OCI-LY3 (cell line): Measurements from ENCODE around the gene TECPR1.

Source experiments
- H2AFZ ChIP-seq: fragments of 200-600, 300-600 bp; shearing (Covaris generic); 2 replicates; pipeline ENCODE4 v1.6.0; 2014; ENCODE audit warnings: antibody characterized with exemption, low read depth, low read length
- H3K27ac ChIP-seq: fragments of 200-600, 300-600 bp; sonication (generic); 2 replicates; pipeline ENCODE4 v1.5.1; 2014; ENCODE audit warnings: mild to moderate bottlenecking, low read length, moderate library complexity, mixed read lengths
- H3K27me3 ChIP-seq: fragments of 200-600, 300-600 bp; sonication (generic); 2 replicates; pipeline ENCODE4 v1.6.1; 2014; ENCODE audit warnings: low read depth, low read length, mixed read lengths
- H3K36me3 ChIP-seq: fragments of 200-600, 300-600 bp; sonication (generic); replicated peaks from 2 replicates; pipeline ENCODE3; 2014; ENCODE audit warnings: low read depth, low read length, mixed read lengths
- H3K4me1 ChIP-seq: fragments of 300-600, 200-600 bp; sonication (generic); 2 replicates; pipeline ENCODE4 v1.6.1; 2014; ENCODE audit warnings: low read length, mixed read lengths
- H3K4me2 ChIP-seq: fragments of 200-600, 300-600 bp; sonication (generic); 2 replicates; pipeline ENCODE4 v1.6.1; 2014; ENCODE audit warnings: low read length, mixed read lengths
- H3K4me3 ChIP-seq: fragments of 300-600, 200-600 bp; sonication (generic); 2 replicates; pipeline ENCODE4 v1.5.1; 2014; ENCODE audit warnings: antibody characterized with exemption, mild to moderate bottlenecking, low read length, moderate library complexity
- H3K79me2 ChIP-seq: fragments of 300-600, 200-600 bp; shearing (Covaris generic); 2 replicates; pipeline ENCODE4 v1.6.1; 2014; ENCODE audit warnings: mild to moderate bottlenecking, low read length, mixed read lengths
- H3K9ac ChIP-seq: fragments of 300-600, 200-600 bp; shearing (Covaris generic); 2 replicates; pipeline ENCODE4 v1.6.0; 2014; ENCODE audit warnings: mild to moderate bottlenecking, low read length, moderate library complexity
- H3K9me3 ChIP-seq: fragments of 200-600, 300-600 bp; shearing (Covaris generic); 2 replicates; pipeline ENCODE4 v1.6.1; 2014; ENCODE audit warnings: low read length, mixed read lengths; ENCODE audit not compliant: insufficient read depth
- H4K20me1 ChIP-seq: fragments of 200-600, 300-600 bp; sonication (generic); 2 replicates; pipeline ENCODE4 v1.6.1; 2016; ENCODE audit warnings: low read length, mixed read lengths; ENCODE audit not compliant: insufficient read depth
- CTCF ChIP-seq: fragments of 200-600, 300-600 bp; sonication (generic); IDR thresholded peaks from 2 replicates; pipeline ENCODE4 v1.5.1; 2014; ENCODE audit warnings: antibody characterized with exemption, low read length, low read depth
- EZH2phosphoT487 ChIP-seq: fragments of 200-600 bp; shearing (Covaris generic); IDR thresholded peaks from 2 replicates; pipeline ENCODE4 v1.6.1; 2018; ENCODE audit warnings: antibody characterized with exemption, mixed run types, low read depth

The TECPR1 gene

DNA sequence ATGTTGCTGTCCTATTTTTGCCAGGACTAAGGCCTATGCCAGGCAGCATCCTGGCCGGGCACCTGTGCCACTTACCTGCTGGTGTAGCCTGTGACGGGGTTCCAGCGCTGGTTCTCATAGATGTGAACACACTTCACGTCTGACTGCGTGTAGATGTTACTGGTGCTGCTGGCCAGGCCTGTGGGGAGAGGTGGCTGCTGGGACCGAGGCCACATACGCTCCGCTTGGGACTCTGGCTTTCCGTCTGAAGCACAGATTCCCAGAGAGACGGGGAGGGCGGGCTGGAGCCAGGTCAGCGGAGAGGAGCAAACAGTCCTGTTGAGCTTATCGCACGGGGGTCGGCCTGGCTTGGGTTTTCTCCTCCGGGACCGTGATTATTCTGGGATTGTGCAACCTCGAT lies 24.1 kb downstream of the TECPR1 start:
- Histone ChIP-seq H3K4me2 (no peak overlapping the region), H3K36me3 (no peaks in the 10 kb centered on the region), H3K4me1 (no peaks in the 10 kb centered on the region), H3K4me3 (no peak overlapping the region), H3K9me3 (no peaks in the 10 kb centered on the region), H3K27ac (no peak overlapping the region), H3K9ac (no peak overlapping the region), H2AFZ (no peak overlapping the region), H3K79me2 (no peaks in the 10 kb centered on the region), H4K20me1 (no peaks in the 10 kb centered on the region), H3K27me3 (no peaks in the 10 kb centered on the region)
- TF ChIP-seq EZH2phosphoT487: no peak
- no peak for TF ChIP-seq CTCF

DNA sequence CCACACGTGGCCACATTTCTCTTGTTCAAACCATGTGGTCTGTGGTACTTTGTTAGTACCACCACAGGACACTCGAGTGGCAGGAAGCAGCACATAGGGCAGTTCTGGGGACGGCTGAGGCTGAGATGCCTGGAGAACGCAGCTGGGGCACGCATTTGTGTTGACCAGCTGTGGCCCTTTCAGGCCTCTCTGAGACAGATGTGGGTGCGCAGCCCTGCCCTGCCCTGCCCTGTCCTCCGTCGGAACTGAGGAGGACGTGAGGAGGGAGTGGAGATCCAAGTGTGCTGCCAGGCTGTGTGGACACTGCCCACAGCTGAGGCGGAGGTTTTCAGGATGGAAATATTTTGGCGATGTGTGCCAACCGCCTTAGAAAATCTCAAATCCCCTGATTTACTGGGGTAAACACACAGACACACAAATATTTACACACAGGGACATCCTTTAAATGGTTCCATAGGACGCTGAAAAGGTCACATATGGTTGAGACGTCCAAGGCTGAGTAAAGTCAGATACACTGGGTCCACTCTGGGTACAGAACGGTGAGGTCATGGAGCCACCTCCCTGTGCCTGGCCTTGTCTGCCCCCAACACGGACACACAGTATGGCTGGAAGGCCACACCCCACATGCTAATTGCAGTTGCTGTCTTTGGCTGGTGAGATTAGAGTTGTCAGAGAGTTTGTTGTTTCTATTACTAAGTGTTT lies 26.0 kb downstream of the TECPR1 start:
- Histone ChIP-seq H3K27ac (no peak overlapping the region), H2AFZ (no peak overlapping the region), H3K36me3 (no peaks in the 10 kb centered on the region), H3K4me3 (no peak overlapping the region), H3K9me3 (no peaks in the 10 kb centered on the region), H4K20me1 (no peaks in the 10 kb centered on the region), H3K4me2 (no peak overlapping the region), H3K4me1 (no peaks in the 10 kb centered on the region), H3K79me2 (no peaks in the 10 kb centered on the region), H3K9ac (no peak overlapping the region), H3K27me3 (no peaks in the 10 kb centered on the region)
- no peak for TF ChIP-seq EZH2phosphoT487
- TF ChIP-seq CTCF: no peak

- Histone ChIP-seq H3K27me3 (no peaks in the 10 kb centered on the region), H3K79me2 (no peaks in the 10 kb centered on the region), H3K4me2 (no peak overlapping the region), H3K4me1 (no peaks in the 10 kb centered on the region), H3K36me3 (no peaks in the 10 kb centered on the region), H4K20me1 (no peaks in the 10 kb centered on the region), H3K4me3 (no peak overlapping the region), H2AFZ (no peak overlapping the region), H3K9me3 (no peaks in the 10 kb centered on the region), H3K9ac (no peak overlapping the region), H3K27ac (no peak overlapping the region)
- no peak for TF ChIP-seq EZH2phosphoT487
- no peak for TF ChIP-seq CTCF
Measured at GRCh38 chr7:98224701-98225181, 27.3 kb downstream of the TECPR1 start.

DNA sequence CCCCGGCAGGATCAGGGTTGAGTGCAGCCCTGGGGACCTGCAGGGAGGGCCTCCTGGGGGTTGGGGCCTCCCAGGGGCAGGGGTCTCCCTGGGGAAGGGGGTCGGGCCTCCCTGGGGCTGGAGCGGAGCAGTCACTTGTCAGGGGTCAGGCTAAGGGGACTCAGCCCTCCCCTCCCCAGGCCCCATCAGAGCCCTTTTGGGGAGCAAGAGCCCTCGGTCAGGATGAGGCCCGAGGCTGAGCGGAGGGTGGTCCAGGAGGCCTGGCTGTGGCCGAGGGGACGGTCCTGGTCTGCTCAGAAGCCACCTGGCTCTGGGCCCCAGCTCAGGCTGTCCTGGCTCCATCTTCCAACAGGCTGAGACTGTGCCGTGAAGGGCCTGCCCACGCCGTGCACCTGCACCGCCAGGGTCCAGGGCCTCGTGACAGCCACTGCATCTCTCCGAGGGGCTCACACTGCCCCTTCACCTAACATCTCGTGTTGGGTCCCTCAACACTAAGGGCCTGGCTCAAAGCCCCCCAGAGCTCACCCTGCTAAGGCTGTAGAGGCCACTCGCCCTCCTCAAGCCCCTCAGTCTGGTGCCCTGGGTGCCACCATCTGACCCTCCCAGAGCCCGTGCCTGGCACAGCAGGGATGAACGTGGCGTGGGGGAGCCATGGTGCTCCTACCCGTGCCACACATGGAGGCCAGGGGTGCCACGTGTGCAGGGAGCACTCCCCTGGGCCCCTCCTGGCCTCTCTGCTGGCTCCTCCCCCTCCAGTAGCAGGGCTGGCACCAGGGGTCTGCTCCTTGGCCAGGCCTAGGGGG lies 27.9 kb downstream of the TECPR1 start:
- TF ChIP-seq EZH2phosphoT487: no peak
- no peak for TF ChIP-seq CTCF
- no peaks in the 10 kb centered on the region for H3K9me3 ChIP-seq
- no peak overlapping the region for H3K4me3 ChIP-seq
- H2AFZ ChIP-seq: no peak overlapping the region
- no peaks in the 10 kb centered on the region for H3K79me2 ChIP-seq
- peaks cover 3% of the 10 kb centered on the region; the same call in 1 of the 2 replicates for H3K27me3 ChIP-seq
- no peak overlapping the region for H3K9ac ChIP-seq
- no peak overlapping the region for H3K27ac ChIP-seq
- no peaks in the 10 kb centered on the region for H3K4me1 ChIP-seq
- no peak overlapping the region for H3K4me2 ChIP-seq
- H3K36me3 ChIP-seq: no peaks in the 10 kb centered on the region
- H4K20me1 ChIP-seq: 0 out of 2 replicates have a peak, but pooled peaks cover 2% of the 10 kb centered on the region
